K562 (cell line): ENCODE results near the gene CTSD. TPM values are rescaled to one million over a fixed set of nuclear protein-coding genes. Genes with fewer than 3 reads are reported as not detected.

Source experiments
- ATAC-seq: fragments of 200-7000 bp; cut with Tn5 transposase; 3 replicates; pipeline ENCODE4 v1.9.1; 2020; ENCODE audit warnings: moderate library complexity
- BruUV-seq: library from RNA; stranded (reverse); fragments of 400-500 nt; replicated peaks from 2 replicates; lab custom pipeline; 2021; lab: Mats Ljungman, UMichigan
- CTCF ChIA-PET: fragments of 300-600 bp; formaldehyde crosslinking; extraction: SDS; loops from one replicate; lab custom pipeline; 2021; ENCODE audit warnings: low intra/inter-chr PET ratio; lab: Yijun Ruan, JAX
- POLR2A ChIA-PET: fragments of 300-600, 350-650 bp; sonication (Branson Sonifier 250); formaldehyde crosslinking; extraction: SDS; loops from one replicate; lab custom pipeline; 2021; ENCODE audit warnings: antibody characterized with exemption, inconsistent platforms; lab: Yijun Ruan, JAX
- DNase-seq, 4 experiments: peaks; one replicate each; pipeline versions ENCODE4 v3.0.0 to v3.0.0-alpha.2; 2011 to 2018; ENCODE audit warnings: low spot score in 3 of 4, mixed read lengths in 3 of 4; ENCODE audit errors: extremely low read depth in 1 of 4
- FAIRE-seq: peaks from 2 replicates; lab custom pipeline; 2011; peaks lifted over from hg19 to GRCh38; lab: Jason Lieb, UNC
- H2AFZ ChIP-seq: 2 replicates; pipeline ENCODE4 v1.6.0; 2011; ENCODE audit warnings: low read depth, low read length, control low read depth, inconsistent platforms
- H3K27ac ChIP-seq: fragments of 200-600 bp; 3 replicates; pipeline ENCODE4 v1.8.0; 2011; ENCODE audit warnings: low read depth, mild to moderate bottlenecking, control low read depth, inconsistent platforms, low read length, moderate library complexity, mixed read lengths; ENCODE audit errors: extremely low read depth
- H3K27me3 ChIP-seq, 2 experiments: fragments of 300-600 bp in 1 of 2; 2 replicates in 1 of 2; 3 replicates in 1 of 2; pipeline versions ENCODE4 v1.6.0 to v1.8.0; 2011; ENCODE audit warnings: inconsistent platforms in 2 of 2, low read length in 2 of 2, mild to moderate bottlenecking in 1 of 2, mixed read lengths in 1 of 2, moderate library complexity in 1 of 2; ENCODE audit not compliant: control insufficient read depth in 2 of 2, insufficient read depth in 2 of 2
- H3K36me3 ChIP-seq: fragments of 300-600 bp; 3 replicates; pipeline ENCODE4 v1.8.0; 2011; ENCODE audit warnings: mild to moderate bottlenecking, low read length, inconsistent platforms; ENCODE audit not compliant: control insufficient read depth, insufficient read depth
- H3K4me1 ChIP-seq, 2 experiments: fragments of 200-600 bp in 1 of 2; replicated peaks in 1 of 2; 2 replicates in 1 of 2; 3 replicates in 1 of 2; pipeline versions ENCODE4 v1.5.1 to v1.8.0; 2011; ENCODE audit warnings: inconsistent platforms in 2 of 2, low read length in 2 of 2, mild to moderate bottlenecking in 1 of 2, mixed read lengths in 1 of 2, moderate library complexity in 1 of 2; ENCODE audit not compliant: control insufficient read depth in 2 of 2, insufficient read depth in 2 of 2
- H3K4me2 ChIP-seq: 2 replicates; pipeline ENCODE4 v1.6.1; 2011; ENCODE audit warnings: low read length, control low read depth, inconsistent platforms, mixed read lengths; ENCODE audit not compliant: insufficient read depth
- H3K4me3 ChIP-seq: fragments of 200-600 bp; sonication (generic), shearing (Covaris generic); 2 replicates; pipeline ENCODE4 v1.5.1; 2016; ENCODE audit warnings: control low read depth, inconsistent platforms
- H3K79me2 ChIP-seq: fragments of 200-600 bp; 3 replicates; pipeline ENCODE4 v1.8.0; 2011; ENCODE audit warnings: low read length, inconsistent platforms; ENCODE audit not compliant: control insufficient read depth, insufficient read depth
- H3K9ac ChIP-seq, 2 experiments: 2 replicates each; pipeline versions ENCODE4 v1.6.0 to v1.6.1; 2011; ENCODE audit warnings: low read depth in 2 of 2, low read length in 2 of 2, control low read depth in 1 of 2, inconsistent platforms in 1 of 2, mild to moderate bottlenecking in 1 of 2, mixed read lengths in 1 of 2; ENCODE audit not compliant: insufficient read depth in 1 of 2
- H3K9me1 ChIP-seq: one replicate; pipeline ENCODE4 v1.6.0; 2011; ENCODE audit warnings: inconsistent platforms, mild to moderate bottlenecking, low read length, moderate library complexity; ENCODE audit not compliant: control insufficient read depth, insufficient read depth
- H3K9me3 ChIP-seq: replicated peaks from 2 replicates; pipeline ENCODE4 v1.5.1; 2011; ENCODE audit warnings: low read depth, low read length, inconsistent platforms; ENCODE audit not compliant: control insufficient read depth, insufficient read depth
- H4K20me1 ChIP-seq: replicated peaks from 2 replicates; pipeline ENCODE4 v1.6.1; 2011; ENCODE audit warnings: low read length, inconsistent platforms, mixed read lengths; ENCODE audit not compliant: control insufficient read depth, insufficient read depth
- FOXP1 ChIP-seq: sonication (generic); formaldehyde crosslinking; IDR thresholded peaks from 2 replicates; pipeline ENCODE4 v1.8.0; 2022; ENCODE audit warnings: mild to moderate bottlenecking, missing genetic modification reagents
- GATAD2B ChIP-seq: fragments of 450-650 bp; IDR thresholded peaks from 2 replicates; pipeline ENCODE4 v1.6.1; 2017; ENCODE audit warnings: mild to moderate bottlenecking, borderline replicate concordance
- KAT2B ChIP-seq: IDR thresholded peaks from one replicate; pipeline ENCODE4 v1.6.1; 2012; ENCODE audit warnings: low read depth, mild to moderate bottlenecking, control low read depth, inconsistent platforms, low read length, moderate library complexity
- MCM5 ChIP-seq: fragments of 450-650 bp; IDR thresholded peaks from 2 replicates; pipeline ENCODE4 v1.6.1; 2016; ENCODE audit warnings: low read depth
- SRSF7 ChIP-seq: fragments of 200-400 bp; formaldehyde crosslinking; optimal IDR thresholded peaks from 2 replicates; pipeline ENCODE3; 2017; ENCODE audit warnings: mild to moderate bottlenecking, low read depth, low read length
- TBL1XR1 ChIP-seq, 2 experiments: IDR thresholded peaks; 2 replicates each; pipeline ENCODE4 v1.6.1; 2012; ENCODE audit warnings: improper control_type of control experiment in 2 of 2, low read length in 2 of 2, mild to moderate bottlenecking in 1 of 2
- ZBTB8A ChIP-seq: fragments of 450-650 bp; IDR thresholded peaks from 2 replicates; pipeline ENCODE4 v1.6.1; 2018; ENCODE audit warnings: mild to moderate bottlenecking, moderate library complexity; ENCODE audit not compliant: partially characterized antibody
- ZNF316 ChIP-seq: fragments of 450-650 bp; IDR thresholded peaks from 2 replicates; pipeline ENCODE4 v1.6.1; 2016
- ZNF398 ChIP-seq: fragments of 250-450 bp; sonication (Bioruptor Pico); IDR thresholded peaks from 2 replicates; pipeline ENCODE4 v1.8.0; 2021; ENCODE audit warnings: moderate library complexity, mild to moderate bottlenecking, inconsistent platforms
- WGBS: fragments of 100-300 bp; shearing (Covaris generic); methylation state at CpG from one replicate; pipeline ENCODE4 v1.1.6; 2016; ENCODE audit warnings: low coverage, mixed read lengths; ENCODE audit not compliant: insufficient coverage; ENCODE audit errors: missing lambda C conversion rate; 5-methylcytosine and 5-hydroxymethylcytosine counted together
- in situ Hi-C: fragments of 300-500 bp; cut with MboI; formaldehyde crosslinking; loops from 4 replicates; pipeline ENCODE4 v1.15.0; 2018; ENCODE audit warnings: inconsistent platforms, mixed read lengths
- intact Hi-C: fragments of 100-400 bp; cut with micrococcal nuclease; formaldehyde crosslinking; loops from 2 replicates; pipeline ENCODE4 v1.14.2; 2022
- polyA plus RNA-seq, 8 experiments: library from polyadenylated mRNA; depleted of rRNA in 4 of 8; stranded (reverse) in 5 of 8; unstranded in 3 of 8; fragments of >200 nt; fragmentation: Nextera tagmentation in 2 of 8; fragmentation: Illumina TruSeq in 1 of 8; extraction: Ambion mirVana in 2 of 8; extraction: Trizol in 1 of 8; gene quantifications; 2 replicates each; pipeline versions ENCODE4 v1.2.1 to v1.2.3, GENCODE V29; 2011 to 2014; ENCODE audit warnings: inconsistent platforms in 1 of 8, missing spikeins in 1 of 8
- total RNA-seq, 7 experiments: library from RNA; depleted of rRNA in 6 of 7; stranded (reverse); fragments of >200 nt in 6 of 7; fragmentation: Illumina TruSeq in 2 of 7; extraction: Trizol in 2 of 7; gene quantifications; 2 replicates each; pipeline versions ENCODE4 v1.2.1 to v1.2.3, GENCODE V29; 2011 to 2021; ENCODE audit warnings: low replicate concordance in 1 of 7
- TF ChIP-seq, protein P1 (sequence below): fragments of 450-650 bp; IDR thresholded peaks from 2 replicates; pipeline ENCODE4 v1.6.1; 2016; ENCODE audit warnings: low read depth
- TF ChIP-seq, protein P2 (sequence below): fragments of 450-650 bp; IDR thresholded peaks from 2 replicates; pipeline ENCODE4 v1.6.1; 2016; ENCODE audit warnings: antibody characterized with exemption

CTSD gene
- total and polyA plus RNA-seq, 9 of the 15 experiments (the other 6 are each of a cell fraction or from before 2014, with no cell fraction given) = 1.0 to 112 (median 40.9) TPM

- H3K27ac ChIP-seq = no peak overlapping the region
- no peak for ATAC-seq
- no peak for DNase-seq
- POLR2A ChIA-PET = no interaction called here
- 85% methylated on average over 13 of the region's 21 CpGs for WGBS
- no peak overlapping the region for H2AFZ ChIP-seq
- peaks cover 29 to 73% of the 10 kb centered on the region in 2 experiments for H3K4me1 ChIP-seq
- no TSS peak for BruUV-seq
- no peak overlapping the region for H3K9ac ChIP-seq
- H3K79me2 ChIP-seq = peaks cover 16% of the 10 kb centered on the region
- peaks cover 23% of the 10 kb centered on the region; the same call in 1 of the 3 replicates for H3K36me3 ChIP-seq
- no peaks in the 10 kb centered on the region for H3K27me3 ChIP-seq
- in situ Hi-C loops (no loop called here), intact Hi-C loops (no loop called here)
- no peak overlapping the region for H3K4me2 ChIP-seq
- H3K9me1 ChIP-seq = peaks cover 7% of the 10 kb centered on the region
- H3K9me3 ChIP-seq = no peaks in the 10 kb centered on the region
- CTCF ChIA-PET = no interaction called here
- no peak for FAIRE-seq
- no peak overlapping the region for H3K4me3 ChIP-seq
- H4K20me1 ChIP-seq = peaks cover 4% of the 10 kb centered on the region; the same call in 1 of the 2 replicates
- TF ChIP-seq ZNF398 = no peak
- no peak for TF ChIP-seq KAT2B
- TF ChIP-seq TBL1XR1 (IDR thresholded peaks at IDR 0.05; ENCODE audit: low read length in 2 of 2) = no peak
- TF ChIP-seq ZBTB8A = no peak
- TF ChIP-seq MCM5 = no peak
- TF ChIP-seq ZNF316 = no peak
- no peak for TF ChIP-seq GATAD2B
- TF ChIP-seq, protein P1, sequence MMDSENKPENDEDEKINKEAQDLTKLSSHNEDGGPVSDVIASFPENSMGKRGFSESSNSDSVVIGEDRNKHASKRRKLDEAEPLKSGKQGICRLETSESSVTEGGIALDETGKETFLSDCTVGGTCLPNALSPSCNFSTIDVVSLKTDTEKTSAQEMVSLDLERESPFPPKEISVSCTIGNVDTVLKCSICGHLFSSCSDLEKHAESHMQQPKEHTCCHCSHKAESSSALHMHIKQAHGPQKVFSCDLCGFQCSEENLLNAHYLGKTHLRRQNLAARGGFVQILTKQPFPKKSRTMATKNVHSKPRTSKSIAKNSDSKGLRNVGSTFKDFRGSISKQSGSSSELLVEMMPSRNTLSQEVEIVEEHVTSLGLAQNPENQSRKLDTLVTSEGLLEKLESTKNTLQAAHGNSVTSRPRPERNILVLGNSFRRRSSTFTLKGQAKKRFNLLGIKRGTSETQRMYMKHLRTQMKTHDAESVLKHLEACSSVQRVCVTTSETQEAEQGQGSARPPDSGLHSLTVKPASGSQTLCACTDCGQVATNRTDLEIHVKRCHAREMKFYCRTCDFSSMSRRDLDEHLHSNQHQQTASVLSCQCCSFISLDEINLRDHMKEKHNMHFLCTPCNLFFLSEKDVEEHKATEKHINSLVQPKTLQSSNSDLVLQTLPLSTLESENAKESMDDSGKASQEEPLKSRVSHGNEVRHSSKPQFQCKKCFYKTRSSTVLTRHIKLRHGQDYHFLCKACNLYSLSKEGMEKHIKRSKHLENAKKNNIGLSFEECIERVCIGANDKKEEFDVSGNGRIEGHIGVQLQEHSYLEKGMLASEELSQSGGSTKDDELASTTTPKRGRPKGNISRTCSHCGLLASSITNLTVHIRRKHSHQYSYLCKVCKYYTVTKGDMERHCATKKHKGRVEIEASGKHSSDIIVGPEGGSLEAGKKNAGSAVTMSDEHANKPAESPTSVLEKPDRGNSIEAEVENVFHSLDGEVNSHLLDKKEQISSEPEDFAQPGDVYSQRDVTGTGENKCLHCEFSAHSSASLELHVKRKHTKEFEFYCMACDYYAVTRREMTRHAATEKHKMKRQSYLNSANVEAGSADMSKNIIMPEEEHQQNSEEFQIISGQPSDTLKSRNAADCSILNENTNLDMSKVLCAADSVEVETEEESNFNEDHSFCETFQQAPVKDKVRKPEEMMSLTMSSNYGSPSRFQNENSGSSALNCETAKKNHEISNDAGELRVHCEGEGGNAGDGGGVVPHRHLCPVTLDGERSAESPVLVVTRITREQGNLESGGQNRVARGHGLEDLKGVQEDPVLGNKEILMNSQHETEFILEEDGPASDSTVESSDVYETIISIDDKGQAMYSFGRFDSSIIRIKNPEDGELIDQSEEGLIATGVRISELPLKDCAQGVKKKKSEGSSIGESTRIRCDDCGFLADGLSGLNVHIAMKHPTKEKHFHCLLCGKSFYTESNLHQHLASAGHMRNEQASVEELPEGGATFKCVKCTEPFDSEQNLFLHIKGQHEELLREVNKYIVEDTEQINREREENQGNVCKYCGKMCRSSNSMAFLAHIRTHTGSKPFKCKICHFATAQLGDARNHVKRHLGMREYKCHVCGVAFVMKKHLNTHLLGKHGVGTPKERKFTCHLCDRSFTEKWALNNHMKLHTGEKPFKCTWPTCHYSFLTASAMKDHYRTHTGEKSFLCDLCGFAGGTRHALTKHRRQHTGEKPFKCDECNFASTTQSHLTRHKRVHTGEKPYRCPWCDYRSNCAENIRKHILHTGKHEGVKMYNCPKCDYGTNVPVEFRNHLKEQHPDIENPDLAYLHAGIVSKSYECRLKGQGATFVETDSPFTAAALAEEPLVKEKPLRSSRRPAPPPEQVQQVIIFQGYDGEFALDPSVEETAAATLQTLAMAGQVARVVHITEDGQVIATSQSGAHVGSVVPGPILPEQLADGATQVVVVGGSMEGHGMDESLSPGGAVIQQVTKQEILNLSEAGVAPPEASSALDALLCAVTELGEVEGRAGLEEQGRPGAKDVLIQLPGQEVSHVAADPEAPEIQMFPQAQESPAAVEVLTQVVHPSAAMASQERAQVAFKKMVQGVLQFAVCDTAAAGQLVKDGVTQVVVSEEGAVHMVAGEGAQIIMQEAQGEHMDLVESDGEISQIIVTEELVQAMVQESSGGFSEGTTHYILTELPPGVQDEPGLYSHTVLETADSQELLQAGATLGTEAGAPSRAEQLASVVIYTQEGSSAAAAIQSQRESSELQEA = no peak
- TF ChIP-seq, protein P2, sequence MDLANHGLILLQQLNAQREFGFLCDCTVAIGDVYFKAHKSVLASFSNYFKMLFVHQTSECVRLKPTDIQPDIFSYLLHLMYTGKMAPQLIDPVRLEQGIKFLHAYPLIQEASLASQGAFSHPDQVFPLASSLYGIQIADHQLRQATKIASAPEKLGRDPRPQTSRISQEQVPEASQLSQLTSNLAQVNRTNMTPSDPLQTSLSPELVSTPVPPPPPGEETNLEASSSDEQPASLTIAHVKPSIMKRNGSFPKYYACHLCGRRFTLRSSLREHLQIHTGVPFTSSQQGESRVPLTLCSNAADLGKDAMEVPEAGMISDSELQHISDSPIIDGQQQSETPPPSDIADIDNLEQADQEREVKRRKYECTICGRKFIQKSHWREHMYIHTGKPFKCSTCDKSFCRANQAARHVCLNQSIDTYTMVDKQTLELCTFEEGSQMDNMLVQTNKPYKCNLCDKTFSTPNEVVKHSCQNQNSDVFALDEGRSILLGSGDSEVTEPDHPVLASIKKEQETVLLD = no peak
- no peak for TF ChIP-seq SRSF7
- no peak for TF ChIP-seq FOXP1 (CRISPR knock-in tag)
Observed at GRCh38 chr11:1758611-1759150, 5.0 kb downstream of the CTSD start.
